Effector memory CD4-positive, alpha-beta T cell (primary cell): ENCODE results near the gene FDX2.

Experiments used
- DNase-seq, 3 donors: peaks; one replicate each; pipeline ENCODE4 v3.0.0-alpha.2; 2020
- H3K27ac ChIP-seq: 2 replicates; pipeline ENCODE4 v1.7.0; 2013; ENCODE audit warnings: mild to moderate bottlenecking, low read length, moderate library complexity; ENCODE audit not compliant: insufficient read depth, poor library complexity, severe bottlenecking
- H3K27me3 ChIP-seq: replicated peaks from 2 replicates; pipeline ENCODE4 v1.7.0; 2013; ENCODE audit warnings: mild to moderate bottlenecking, low read length; ENCODE audit not compliant: insufficient read depth, control insufficient read depth, poor library complexity, severe bottlenecking
- H3K36me3 ChIP-seq: 2 replicates; pipeline ENCODE4 v1.7.0; 2013; ENCODE audit warnings: mild to moderate bottlenecking, low read length, moderate library complexity; ENCODE audit not compliant: control insufficient read depth, insufficient read depth
- H3K4me1 ChIP-seq: 2 replicates; pipeline ENCODE4 v1.7.0; 2013; ENCODE audit warnings: low read length, mild to moderate bottlenecking; ENCODE audit not compliant: control insufficient read depth, insufficient read depth, poor library complexity, severe bottlenecking
- H3K4me3 ChIP-seq: 2 replicates; pipeline ENCODE4 v1.7.0; 2013; ENCODE audit warnings: low read length, low read depth, mild to moderate bottlenecking; ENCODE audit not compliant: insufficient read depth, poor library complexity, severe bottlenecking
- H3K9me3 ChIP-seq: 2 replicates; pipeline ENCODE4 v1.7.0; 2013; ENCODE audit warnings: mild to moderate bottlenecking, low read length, moderate library complexity; ENCODE audit not compliant: control insufficient read depth

Gene FDX2

DNA sequence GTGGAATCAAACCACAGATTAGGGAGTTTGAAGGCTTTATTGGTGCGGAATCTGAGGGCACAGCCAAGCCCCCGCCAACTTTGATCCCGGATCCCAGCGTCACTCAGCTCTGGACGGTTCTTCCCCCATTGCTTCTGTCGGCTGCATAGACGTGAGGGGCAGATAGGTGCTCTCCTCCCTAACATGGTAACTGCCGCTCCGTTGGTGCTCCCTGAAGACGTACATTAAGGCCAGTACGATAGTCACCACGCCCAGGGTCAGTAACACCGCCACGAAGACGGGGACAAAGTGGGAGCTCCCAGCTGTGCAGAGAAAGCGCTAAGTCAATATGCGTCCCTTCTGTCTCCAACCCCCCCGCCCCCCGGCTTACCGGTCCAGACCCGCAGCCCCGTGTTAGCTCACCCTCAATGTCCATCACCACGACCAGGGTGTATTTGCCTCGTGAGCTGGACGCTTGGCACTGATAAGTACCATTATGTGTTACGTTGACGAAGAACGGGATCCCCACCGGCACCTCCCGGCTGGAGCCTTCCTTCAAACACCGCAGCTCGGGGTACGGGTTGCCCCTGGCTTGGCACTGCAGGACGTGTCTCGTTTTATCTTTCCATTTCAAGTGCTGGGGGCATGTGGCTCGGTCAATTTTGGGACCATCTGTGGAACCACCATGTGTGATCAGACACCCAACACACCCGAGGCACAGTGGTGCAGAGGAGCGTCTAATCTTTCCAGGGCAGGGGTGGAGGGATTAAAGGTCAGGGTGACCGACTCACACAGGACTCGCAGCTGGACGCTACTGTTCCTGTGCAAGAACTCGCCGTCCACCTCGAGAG, 18.2 kb upstream of the FDX2 start:
- Histone ChIP-seq H3K4me3 (peak overlapping the region; percentile 87), H3K27ac (peak overlapping the region; percentile 92), H3K4me1 (peaks cover 29% of the 10 kb centered on the region), H3K36me3 (peaks cover 37% of the 10 kb centered on the region), H3K9me3 (no peaks in the 10 kb centered on the region), H3K27me3 (no peaks in the 10 kb centered on the region)
- no peak for DNase-seq

DNA sequence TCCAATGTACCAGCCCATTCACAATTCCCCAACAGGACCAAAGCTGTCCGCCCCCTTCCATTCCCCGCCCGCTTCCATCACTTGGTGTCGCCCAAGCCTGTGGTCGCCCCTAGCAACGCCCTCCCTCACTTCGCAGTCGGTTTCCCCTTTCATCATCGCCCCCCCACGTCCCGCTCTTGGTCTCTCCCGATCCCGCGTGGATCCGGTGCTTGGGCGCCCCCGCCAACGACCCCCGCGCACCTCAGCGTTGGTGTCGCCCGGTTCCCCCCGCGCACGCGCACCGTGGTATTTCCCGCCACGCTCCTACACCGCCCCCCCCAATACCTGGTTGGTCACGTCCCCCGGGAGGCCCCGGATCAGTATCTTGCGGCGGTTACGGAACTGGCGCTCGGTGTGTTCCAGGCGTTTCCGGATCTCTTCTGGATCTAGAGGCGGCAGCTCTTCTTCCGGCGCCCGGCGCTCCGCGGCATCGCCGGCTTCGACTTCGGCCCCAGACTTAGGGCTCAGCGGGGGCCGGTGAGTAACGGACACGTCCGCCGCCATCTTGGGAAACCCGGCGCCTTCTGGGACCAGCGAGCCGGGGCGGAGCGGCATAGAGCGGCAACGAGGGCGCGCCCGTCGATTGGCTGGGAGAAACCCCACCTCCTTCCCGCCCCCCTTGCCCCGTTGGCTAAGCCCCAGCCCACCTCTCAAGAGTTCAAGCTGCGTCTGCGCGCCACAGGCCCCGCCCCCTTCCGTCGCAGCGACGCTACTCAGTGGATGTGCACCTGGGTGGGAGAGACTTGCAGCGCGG, 17.3 kb upstream of the FDX2 start, which contains the start of gene RAVER1:
Gene RAVER1 (minus strand): TSS at position 565 of the 793 bp plus-strand sequence. CDS start 22 bp downstream, at position 543.
- H3K36me3 ChIP-seq: peaks cover 46% of the 10 kb centered on the region
- peak; percentile 95 to 96 (median 96) for DNase-seq

DNA sequence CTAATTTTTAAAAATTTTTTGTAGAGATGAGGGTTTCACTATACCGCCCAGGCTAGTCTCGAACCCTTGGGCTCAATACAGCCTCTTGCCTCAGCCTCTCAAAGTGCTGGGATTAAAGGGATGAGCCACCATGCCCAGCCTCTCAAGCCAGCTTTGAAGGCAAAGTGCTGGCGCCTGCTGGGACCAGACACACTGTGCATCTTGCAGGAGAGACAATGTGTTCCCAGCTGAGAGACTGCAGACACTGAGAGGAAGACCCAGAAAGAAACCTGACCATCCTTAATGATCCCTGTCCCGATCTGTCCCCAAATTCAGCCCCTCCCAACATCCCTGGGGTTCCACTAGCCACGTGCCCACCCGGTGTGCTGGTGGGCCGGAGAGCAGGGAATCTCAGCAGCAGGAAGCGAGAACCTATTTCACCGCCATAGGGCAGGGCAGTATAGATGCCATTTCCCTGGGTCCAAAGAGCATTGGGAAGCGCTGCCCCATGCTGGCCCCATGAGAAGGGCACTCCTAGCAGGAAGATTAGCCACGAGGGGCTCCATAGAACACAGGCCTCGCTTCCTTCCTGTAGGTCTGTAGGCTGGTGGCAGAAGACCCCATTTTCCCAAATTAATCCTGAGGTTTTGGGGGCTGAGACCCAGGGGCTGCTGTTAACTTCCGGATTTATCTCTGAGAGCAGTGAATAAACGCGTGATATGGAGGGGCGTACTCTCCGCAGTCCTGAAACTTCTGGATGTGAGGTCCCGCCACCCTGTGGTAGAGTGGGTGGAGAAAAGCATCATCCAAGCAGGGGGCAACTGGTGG, 16.5 kb upstream of the FDX2 start:
- H3K4me1 ChIP-seq: peaks cover 21% of the 10 kb centered on the region
- no peaks in the 10 kb centered on the region for H3K9me3 ChIP-seq
- H3K4me3 ChIP-seq: peak overlapping the region; percentile 87
- H3K27me3 ChIP-seq: no peaks in the 10 kb centered on the region
- H3K27ac ChIP-seq: peak overlapping the region; percentile 92
- peaks cover 54% of the 10 kb centered on the region for H3K36me3 ChIP-seq
- DNase-seq: no peak

More for the DNA sequence above, 17.3 kb upstream of the FDX2 start, which contains the start of gene RAVER1:
- H3K4me1 ChIP-seq: peaks cover 21% of the 10 kb centered on the region
- peak within 1 kb of the TSS; percentile 92 for H3K27ac ChIP-seq
- H3K9me3 ChIP-seq: no peaks in the 10 kb centered on the region
- H3K4me3 ChIP-seq: peak within 1 kb of the TSS; percentile 87
- no peaks in the 10 kb centered on the region for H3K27me3 ChIP-seq

DNA sequence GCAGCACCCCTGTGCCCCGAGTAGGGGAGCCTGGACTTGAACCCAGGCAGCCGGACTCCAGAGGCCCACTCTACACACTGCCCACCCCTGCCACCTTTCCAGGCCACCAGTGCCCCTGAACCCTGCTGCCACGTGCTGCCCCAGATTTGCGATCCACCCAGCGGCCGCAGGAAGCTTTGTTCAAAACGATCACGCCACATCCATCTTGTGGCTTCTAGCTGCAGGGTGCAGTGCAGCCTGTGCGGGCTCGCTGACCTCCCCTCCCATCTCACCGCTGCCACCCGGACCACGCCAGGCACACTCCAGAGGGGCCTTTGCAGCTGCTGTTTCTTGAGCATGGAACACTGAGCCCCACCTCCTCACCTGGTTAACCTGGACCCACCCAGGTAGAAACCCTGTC, 13.7 kb upstream of the FDX2 start:
- Histone ChIP-seq H3K27ac (no peak overlapping the region), H3K36me3 (peaks cover 59% of the 10 kb centered on the region), H3K4me1 (peaks cover 18% of the 10 kb centered on the region), H3K4me3 (no peak overlapping the region), H3K9me3 (no peaks in the 10 kb centered on the region), H3K27me3 (no peaks in the 10 kb centered on the region)
- no peak for DNase-seq

DNA sequence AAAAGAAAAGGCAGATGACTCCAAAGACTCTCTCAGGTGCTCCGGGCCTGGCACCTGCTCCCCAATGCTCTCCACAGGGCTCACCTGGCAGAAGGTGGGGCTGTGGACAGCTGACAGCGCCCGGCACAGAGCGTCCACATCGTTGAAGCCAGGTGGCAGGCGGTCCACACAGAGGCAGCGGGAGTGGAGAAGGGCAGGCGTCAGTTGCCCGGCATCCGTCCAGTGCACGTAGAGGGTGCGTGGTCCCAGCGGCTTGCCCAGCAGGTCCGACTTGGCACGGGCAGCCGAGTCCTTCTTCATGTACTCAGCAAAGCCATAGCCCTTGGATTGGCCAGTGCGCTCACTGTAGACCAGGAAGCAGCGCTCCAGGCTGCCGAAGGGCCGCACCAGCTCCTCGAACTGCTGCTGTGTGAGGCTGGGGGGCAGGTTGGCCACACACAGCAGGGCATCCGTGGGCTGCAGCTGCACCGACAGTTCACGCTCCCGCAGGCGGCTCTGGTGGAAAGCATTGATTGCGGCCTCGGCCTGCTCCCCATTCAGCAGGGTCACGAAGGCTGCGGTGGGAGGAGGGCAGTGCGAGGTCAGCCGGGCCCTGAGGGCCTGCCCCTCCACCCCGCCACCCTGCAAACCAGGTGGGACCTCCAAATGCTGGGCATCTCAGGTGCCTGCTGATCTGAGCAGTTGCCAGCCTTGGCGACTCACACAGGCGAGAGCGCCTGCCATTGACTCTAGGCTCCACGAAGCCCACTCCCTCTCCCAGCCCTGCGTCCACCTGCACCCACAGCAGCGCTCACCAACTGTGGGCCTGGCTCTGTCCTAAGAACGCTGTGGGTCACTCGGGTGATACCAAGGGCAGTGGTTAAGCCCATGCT, 13.0 kb upstream of the FDX2 start:
- Histone ChIP-seq H3K36me3 (peaks cover 63% of the 10 kb centered on the region), H3K4me3 (no peak overlapping the region), H3K9me3 (no peaks in the 10 kb centered on the region), H3K27ac (no peak overlapping the region), H3K27me3 (no peaks in the 10 kb centered on the region), H3K4me1 (peaks cover 13% of the 10 kb centered on the region)
- DNase-seq: no peak

DNA sequence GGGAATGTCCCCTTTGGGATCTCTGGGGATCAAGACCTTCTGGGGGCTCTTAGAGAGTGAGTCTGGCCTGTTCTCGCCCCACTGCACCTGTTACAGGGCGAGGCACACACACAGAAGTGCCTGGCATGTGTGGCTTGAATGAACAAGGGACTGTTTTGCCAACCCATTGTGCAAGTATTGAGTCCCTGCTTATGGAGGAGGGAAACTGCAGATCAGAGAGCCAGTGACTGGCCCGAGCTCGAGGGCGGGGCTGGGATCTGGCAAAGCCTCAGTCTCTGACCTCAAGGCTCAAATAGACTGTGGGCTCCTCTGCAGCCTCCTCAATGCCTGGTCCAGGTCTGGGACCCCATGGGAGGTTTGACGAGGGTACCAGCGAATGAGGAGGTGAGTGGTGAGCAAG, 12.0 kb upstream of the FDX2 start:
- H3K27me3 ChIP-seq: no peaks in the 10 kb centered on the region
- H3K27ac ChIP-seq: no peak overlapping the region
- H3K4me1 ChIP-seq: peaks cover 9% of the 10 kb centered on the region
- no peak for DNase-seq
- H3K9me3 ChIP-seq: no peaks in the 10 kb centered on the region
- no peak overlapping the region for H3K4me3 ChIP-seq
- peaks cover 73% of the 10 kb centered on the region for H3K36me3 ChIP-seq

DNA sequence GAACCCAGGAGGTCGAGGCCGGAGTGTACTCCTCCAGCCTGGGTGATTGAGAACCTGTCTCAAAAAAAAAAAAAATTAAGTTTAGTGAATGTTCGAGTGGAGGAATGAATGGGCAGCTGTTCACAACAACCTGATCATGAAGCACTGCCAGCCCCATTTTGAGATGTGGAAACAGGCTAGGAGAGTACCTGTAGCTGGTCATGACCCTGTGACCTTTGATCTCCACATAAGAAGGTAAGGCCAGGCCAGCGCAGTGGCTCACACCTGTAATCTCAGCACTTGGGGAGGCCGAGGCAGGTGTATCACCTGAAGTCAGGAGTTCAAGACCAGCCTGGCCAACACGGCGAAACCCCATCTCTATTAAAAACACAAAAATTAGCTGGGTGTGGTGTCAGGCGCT, 9.9 kb upstream of the FDX2 start:
- H3K9me3 ChIP-seq: no peaks in the 10 kb centered on the region
- no peak overlapping the region for H3K27ac ChIP-seq
- no peak for DNase-seq
- no peaks in the 10 kb centered on the region for H3K4me1 ChIP-seq
- peaks cover 93% of the 10 kb centered on the region for H3K36me3 ChIP-seq
- H3K4me3 ChIP-seq: no peak overlapping the region
- no peaks in the 10 kb centered on the region for H3K27me3 ChIP-seq

DNA sequence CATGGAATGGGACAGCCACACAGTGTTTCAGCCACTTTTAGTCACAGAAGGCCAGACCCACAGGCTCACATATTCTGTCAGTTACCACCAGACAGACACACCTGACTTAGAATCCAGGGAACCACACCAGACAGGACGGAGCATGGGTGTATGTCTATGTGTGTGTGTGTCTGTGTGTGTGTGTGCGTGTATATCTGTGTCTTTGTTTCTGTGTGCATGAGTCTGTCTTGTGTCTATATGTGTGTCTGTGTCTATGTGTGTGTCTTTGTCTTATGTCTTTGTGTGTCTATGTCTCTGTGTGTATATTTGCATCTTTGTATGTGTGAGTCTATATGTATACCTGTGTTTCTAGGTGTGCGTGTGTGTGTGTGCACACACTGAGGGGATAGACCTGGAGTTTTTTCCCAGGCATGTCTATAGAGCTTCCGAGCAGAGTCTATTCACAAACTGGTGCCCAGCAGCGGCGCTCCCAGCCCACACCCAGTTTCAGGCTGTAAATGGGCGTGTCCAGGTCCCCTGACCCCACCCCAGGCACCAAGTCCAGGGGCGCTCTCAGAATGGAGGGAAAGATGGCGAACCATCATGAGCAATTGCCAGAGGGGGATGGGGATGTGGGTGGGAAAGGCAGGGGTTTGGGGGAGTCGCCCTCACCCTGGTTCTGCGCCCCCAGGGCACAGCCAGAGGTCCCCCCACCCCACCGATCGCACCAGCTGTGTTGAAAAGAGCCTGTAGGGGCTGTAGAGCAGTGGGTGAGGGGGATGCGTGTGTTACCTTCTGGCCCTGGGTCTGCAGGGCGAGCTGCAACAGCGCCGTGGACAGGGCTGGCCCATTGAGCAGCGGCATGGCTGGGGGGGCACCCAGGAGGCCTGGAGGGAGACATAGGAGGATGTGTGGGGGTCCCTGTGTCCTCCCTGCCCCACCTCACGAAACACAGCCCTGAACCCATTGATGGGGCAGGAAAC, 6.3 kb upstream of the FDX2 start:
- Histone ChIP-seq H3K27me3 (no peaks in the 10 kb centered on the region), H3K4me1 (no peaks in the 10 kb centered on the region), H3K36me3 (peaks cover 86% of the 10 kb centered on the region)

More for the DNA sequence above, 6.3 kb upstream of the FDX2 start:
- Histone ChIP-seq H3K9me3 (no peaks in the 10 kb centered on the region), H3K4me3 (no peak overlapping the region), H3K27ac (no peak overlapping the region)
- DNase-seq: no peak
